Measurements from ENCODE around the gene TMEM63C. TPM values are rescaled to one million over a fixed set of nuclear protein-coding genes. Genes with fewer than 3 reads are reported as not detected.

The TMEM63C gene
- polyA plus RNA-seq, 1 donor (not counting 4 experiments of a cell fraction or from before 2014, with no cell fraction given) = 0.66 TPM

- TF ChIP-seq EZH2 (IDR thresholded peaks at IDR 0.05; ENCODE audit: low read length) (no peak), CTCF (optimal IDR thresholded peaks at IDR 0.05 in 1 of 3, IDR thresholded peaks at IDR 0.05 in 1 of 3, conservative IDR thresholded peaks at IDR 0.05 in 1 of 3; ENCODE audit: extremely low read depth in 1 of 3, insufficient read depth in 2 of 3, low read length in 3 of 3) (no peak)
- H3K4me1 ChIP-seq (ENCODE audit: control insufficient read depth, extremely low read depth, insufficient read depth, low read length) = no peaks in the 10 kb centered on the region
- no peaks in the 10 kb centered on the region for H3K36me3 ChIP-seq (ENCODE audit: control insufficient read depth in 2 of 2, extremely low read depth in 1 of 2, insufficient read depth in 2 of 2, low read length in 2 of 2)
- no peak overlapping the region for H2AFZ ChIP-seq (ENCODE audit: control insufficient read depth, low read length)
- DNase-seq (ENCODE audit: low read depth, low spot score) (no peak), FAIRE-seq (no peak)
- no peak overlapping the region for H3K4me2 ChIP-seq (ENCODE audit: control insufficient read depth, extremely low read depth, insufficient read depth, low read depth, low read length)
- H3K27me3 ChIP-seq (ENCODE audit: control insufficient read depth, extremely low read depth, insufficient read depth, low read length) = no peaks in the 10 kb centered on the region
- no peak overlapping the region for H3K27ac ChIP-seq (ENCODE audit: control insufficient read depth, insufficient read depth, low read length)
- H3K9me3 ChIP-seq (ENCODE audit: control insufficient read depth, low read depth, low read length) = no peaks in the 10 kb centered on the region
- dilution Hi-C loops (cut with MboI; ENCODE audit: extremely low pct_ligation_motif_present, low sequenced_read_pairs) = no loop called here
- no peak overlapping the region for H3K9ac ChIP-seq (ENCODE audit: control insufficient read depth, extremely low read depth, insufficient read depth, low read length)
- H3K79me2 ChIP-seq (ENCODE audit: control insufficient read depth, insufficient read depth, low read length) = no peaks in the 10 kb centered on the region
- H3K9me1 ChIP-seq (ENCODE audit: control insufficient read depth, extremely low read depth, insufficient read depth, low read length) = no peaks in the 10 kb centered on the region
- H3K4me3 ChIP-seq (ENCODE audit: control insufficient read depth in 2 of 3, extremely low read depth in 1 of 3, insufficient read depth in 2 of 3, low read depth in 1 of 3, low read length in 3 of 3) = no peak overlapping the region
- H4K20me1 ChIP-seq (ENCODE audit: control insufficient read depth, extremely low read depth, insufficient read depth, low read length) = no peaks in the 10 kb centered on the region
Measured at GRCh38 chr14:77205566-77205965, 24.0 kb downstream of the TMEM63C start.

GRCh38 chr14:77206261-77206824, 24.7 kb downstream of the TMEM63C start:
- Histone ChIP-seq H3K27me3 (ENCODE audit: control insufficient read depth, extremely low read depth, insufficient read depth, low read length) (no peaks in the 10 kb centered on the region), H3K36me3 (ENCODE audit: control insufficient read depth in 2 of 2, extremely low read depth in 1 of 2, insufficient read depth in 2 of 2, low read length in 2 of 2) (no peaks in the 10 kb centered on the region), H3K9me1 (ENCODE audit: control insufficient read depth, extremely low read depth, insufficient read depth, low read length) (no peaks in the 10 kb centered on the region), H3K27ac (ENCODE audit: control insufficient read depth, insufficient read depth, low read length) (no peak overlapping the region), H3K4me2 (ENCODE audit: control insufficient read depth, extremely low read depth, insufficient read depth, low read depth, low read length) (no peak overlapping the region), H3K9me3 (ENCODE audit: control insufficient read depth, low read depth, low read length) (no peaks in the 10 kb centered on the region), H3K9ac (ENCODE audit: control insufficient read depth, extremely low read depth, insufficient read depth, low read length) (no peak overlapping the region), H3K4me1 (ENCODE audit: control insufficient read depth, extremely low read depth, insufficient read depth, low read length) (no peaks in the 10 kb centered on the region), H4K20me1 (ENCODE audit: control insufficient read depth, extremely low read depth, insufficient read depth, low read length) (no peaks in the 10 kb centered on the region), H2AFZ (ENCODE audit: control insufficient read depth, low read length) (no peak overlapping the region), H3K79me2 (ENCODE audit: control insufficient read depth, insufficient read depth, low read length) (no peaks in the 10 kb centered on the region), H3K4me3 (ENCODE audit: control insufficient read depth in 2 of 3, extremely low read depth in 1 of 3, insufficient read depth in 2 of 3, low read depth in 1 of 3, low read length in 3 of 3) (no peak overlapping the region)
- TF ChIP-seq EZH2 (IDR thresholded peaks at IDR 0.05; ENCODE audit: low read length) = no peak
- TF ChIP-seq CTCF (optimal IDR thresholded peaks at IDR 0.05 in 1 of 3, IDR thresholded peaks at IDR 0.05 in 1 of 3, conservative IDR thresholded peaks at IDR 0.05 in 1 of 3; ENCODE audit: extremely low read depth in 1 of 3, insufficient read depth in 2 of 3, low read length in 3 of 3) = no peak
- DNase-seq (ENCODE audit: low read depth, low spot score) (no peak), FAIRE-seq (no peak)
- dilution Hi-C loops (cut with MboI; ENCODE audit: extremely low pct_ligation_motif_present, low sequenced_read_pairs) = no loop called here
